BLaER1 (cell line): ENCODE measurements around the gene NXN.
A peak's percentile ranks its signal among the peaks of the same experiment; 100 is the strongest.
"Not testable (repeated sequence)": the region's sequence is repeated elsewhere in the genome, so short reads cannot be mapped to it uniquely, and the experiment has no call there.

ENCODE experiments used
- H3K27ac ChIP-seq: shearing (Covaris generic); formaldehyde crosslinking; 2 replicates; pipeline ENCODE4 v1.8.1; 2022
- H3K27me3 ChIP-seq: shearing (Covaris generic); formaldehyde crosslinking; 2 replicates; pipeline ENCODE4 v1.8.1; 2022
- H3K36me3 ChIP-seq: shearing (Covaris generic); formaldehyde crosslinking; 2 replicates; pipeline ENCODE4 v1.8.1; 2022
- H3K4me1 ChIP-seq: shearing (Covaris generic); formaldehyde crosslinking; 2 replicates; pipeline ENCODE4 v1.8.1; 2022
- H3K4me2 ChIP-seq: shearing (Covaris generic); formaldehyde crosslinking; 2 replicates; pipeline ENCODE4 v1.8.1; 2022
- H3K4me3 ChIP-seq: shearing (Covaris generic); formaldehyde crosslinking; 2 replicates; pipeline ENCODE4 v1.8.1; 2022
- H3K9ac ChIP-seq: shearing (Covaris generic); formaldehyde crosslinking; 2 replicates; pipeline ENCODE4 v1.8.1; 2022
- H3K9me3 ChIP-seq: shearing (Covaris generic); formaldehyde crosslinking; 2 replicates; pipeline ENCODE4 v1.8.1; 2022
- H4K20me1 ChIP-seq: shearing (Covaris generic); formaldehyde crosslinking; 2 replicates; pipeline ENCODE4 v1.8.1; 2022
- Cebpa-rat ChIP-seq: shearing (Covaris generic); IDR thresholded peaks from 2 replicates; pipeline ENCODE4 v1.8.1; 2022

The NXN gene

GRCh38 chr17:1001640-1002411 is 22.2 kb upstream of the NXN start:
- H3K4me2 ChIP-seq: no peak overlapping the region
- H3K4me3 ChIP-seq: no peak overlapping the region
- no peaks in the 10 kb centered on the region for H3K9me3 ChIP-seq
- peaks cover 46% of the 10 kb centered on the region for H4K20me1 ChIP-seq
- 0 out of 2 replicates have a peak overlapping the region, but pooled peaks have one; percentile 32 for H3K9ac ChIP-seq
- no peaks in the 10 kb centered on the region for H3K27me3 ChIP-seq
- H3K4me1 ChIP-seq: peaks cover 49% of the 10 kb centered on the region
- peaks cover 61% of the 10 kb centered on the region for H3K36me3 ChIP-seq
- TF ChIP-seq Cebpa-rat: no peak
- no peak overlapping the region for H3K27ac ChIP-seq

- H3K9me3 ChIP-seq: no peaks in the 10 kb centered on the region
- no peak for TF ChIP-seq Cebpa-rat
- H3K4me2 ChIP-seq: no peak overlapping the region
- no peak overlapping the region for H3K4me3 ChIP-seq
- H3K9ac ChIP-seq: peak overlapping the region; percentile 20; the same call in 1 of the 2 replicates
- H3K4me1 ChIP-seq: peaks cover 46% of the 10 kb centered on the region
- no peaks in the 10 kb centered on the region for H3K27me3 ChIP-seq
- H4K20me1 ChIP-seq: peaks cover 46% of the 10 kb centered on the region
- H3K27ac ChIP-seq: no peak overlapping the region
- H3K36me3 ChIP-seq: peaks cover 55% of the 10 kb centered on the region
Observed at GRCh38 chr17:1000597-1001461, 21.3 kb upstream of the NXN start.

- Histone ChIP-seq H3K9ac (peak overlapping the region; percentile 96; the same call in 1 of the 2 replicates), H3K4me1 (peaks cover 22% of the 10 kb centered on the region), H3K27ac (no peak overlapping the region), H4K20me1 (peaks cover 29% of the 10 kb centered on the region), H3K4me3 (peak overlapping the region; percentile 99), H3K4me2 (peak overlapping the region; percentile 93), H3K9me3 (no peaks in the 10 kb centered on the region), H3K27me3 (no peaks in the 10 kb centered on the region), H3K36me3 (peaks cover 39% of the 10 kb centered on the region)
- no peak for TF ChIP-seq Cebpa-rat
Observed at GRCh38 chr17:998111-998510, 18.5 kb upstream of the NXN start.

GRCh38 chr17:996554-997344 is 17.2 kb upstream of the NXN start, which contains the start of gene TIMM22:
TSS of gene TIMM22 (plus strand) at chr17:997129. CDS start at chr17:997143, 14 bp downstream.
- Histone ChIP-seq H3K27me3 (no peaks in the 10 kb centered on the region), H3K4me1 (peaks cover 22% of the 10 kb centered on the region), H3K9me3 (no peaks in the 10 kb centered on the region), H3K4me2 (peak within 1 kb of the TSS; percentile 93), H3K27ac (peak within 1 kb of the TSS; percentile 95), H3K36me3 (peaks cover 25% of the 10 kb centered on the region), H3K4me3 (peak within 1 kb of the TSS; percentile 99), H4K20me1 (peaks cover 29% of the 10 kb centered on the region), H3K9ac (peak within 1 kb of the TSS; percentile 96)
- TF ChIP-seq Cebpa-rat: no peak

GRCh38 chr17:995324-995723 is 15.7 kb upstream of the NXN start:
- not testable (repeated sequence) for H3K27ac ChIP-seq, H3K4me2 ChIP-seq, H3K4me3 ChIP-seq, H3K27me3 ChIP-seq, H3K9me3 ChIP-seq, H3K9ac ChIP-seq
- H4K20me1 ChIP-seq: peaks cover 23% of the 10 kb centered on the region
- peaks cover 22% of the 10 kb centered on the region for H3K4me1 ChIP-seq
- peaks cover 11% of the 10 kb centered on the region for H3K36me3 ChIP-seq

GRCh38 chr17:992933-993332 is 13.4 kb upstream of the NXN start:
- H3K4me2 ChIP-seq: no peak overlapping the region
- H3K4me1 ChIP-seq: peaks cover 11% of the 10 kb centered on the region
- H3K36me3 ChIP-seq: no peaks in the 10 kb centered on the region
- H3K4me3 ChIP-seq: no peak overlapping the region
- no peak for TF ChIP-seq Cebpa-rat
- no peaks in the 10 kb centered on the region for H3K27me3 ChIP-seq
- no peak overlapping the region for H3K27ac ChIP-seq
- H3K9me3 ChIP-seq: no peaks in the 10 kb centered on the region
- H3K9ac ChIP-seq: no peak overlapping the region
- H4K20me1 ChIP-seq: peaks cover 9% of the 10 kb centered on the region

- H3K36me3 ChIP-seq: no peaks in the 10 kb centered on the region
- peaks cover 9% of the 10 kb centered on the region for H3K4me1 ChIP-seq
- H3K4me2 ChIP-seq: no peak overlapping the region
- no peak for TF ChIP-seq Cebpa-rat
- H3K9me3 ChIP-seq: no peaks in the 10 kb centered on the region
- H3K9ac ChIP-seq: 0 out of 2 replicates have a peak overlapping the region, but pooled peaks have one; percentile 15
- H3K4me3 ChIP-seq: no peak overlapping the region
- no peaks in the 10 kb centered on the region for H3K27me3 ChIP-seq
- H4K20me1 ChIP-seq: no peaks in the 10 kb centered on the region
- H3K27ac ChIP-seq: no peak overlapping the region
Observed at GRCh38 chr17:988561-988960, 9.0 kb upstream of the NXN start.

- H3K27me3 ChIP-seq: no peaks in the 10 kb centered on the region
- H4K20me1 ChIP-seq: no peaks in the 10 kb centered on the region
- H3K9me3 ChIP-seq: no peaks in the 10 kb centered on the region
- H3K9ac ChIP-seq: no peak overlapping the region
- H3K36me3 ChIP-seq: no peaks in the 10 kb centered on the region
- no peak overlapping the region for H3K4me3 ChIP-seq
- H3K4me1 ChIP-seq: peaks cover 12% of the 10 kb centered on the region
- no peak overlapping the region for H3K27ac ChIP-seq
- no peak overlapping the region for H3K4me2 ChIP-seq
- TF ChIP-seq Cebpa-rat: no peak
Observed at GRCh38 chr17:987931-988330, 8.4 kb upstream of the NXN start.

GRCh38 chr17:986322-986929 is 6.8 kb upstream of the NXN start:
- Histone ChIP-seq H3K27me3 (no peaks in the 10 kb centered on the region), H3K36me3 (no peaks in the 10 kb centered on the region), H3K4me3 (no peak overlapping the region), H3K4me1 (peaks cover 27% of the 10 kb centered on the region), H3K9ac (no peak overlapping the region), H3K27ac (no peak overlapping the region), H3K9me3 (no peaks in the 10 kb centered on the region), H4K20me1 (no peaks in the 10 kb centered on the region), H3K4me2 (no peak overlapping the region)
- TF ChIP-seq Cebpa-rat: no peak
